ENCODE results near the gene ZDHHC14. TPM values are rescaled to one million over a fixed set of nuclear protein-coding genes. Genes with fewer than 3 reads are reported as not detected.
"Not testable (repeated sequence)": the region's sequence is repeated elsewhere in the genome, so short reads cannot be mapped to it uniquely, and the experiment has no call there.

ZDHHC14 gene
- total RNA-seq, 1 donor from 2014 or later: 6.5 TPM

DNA sequence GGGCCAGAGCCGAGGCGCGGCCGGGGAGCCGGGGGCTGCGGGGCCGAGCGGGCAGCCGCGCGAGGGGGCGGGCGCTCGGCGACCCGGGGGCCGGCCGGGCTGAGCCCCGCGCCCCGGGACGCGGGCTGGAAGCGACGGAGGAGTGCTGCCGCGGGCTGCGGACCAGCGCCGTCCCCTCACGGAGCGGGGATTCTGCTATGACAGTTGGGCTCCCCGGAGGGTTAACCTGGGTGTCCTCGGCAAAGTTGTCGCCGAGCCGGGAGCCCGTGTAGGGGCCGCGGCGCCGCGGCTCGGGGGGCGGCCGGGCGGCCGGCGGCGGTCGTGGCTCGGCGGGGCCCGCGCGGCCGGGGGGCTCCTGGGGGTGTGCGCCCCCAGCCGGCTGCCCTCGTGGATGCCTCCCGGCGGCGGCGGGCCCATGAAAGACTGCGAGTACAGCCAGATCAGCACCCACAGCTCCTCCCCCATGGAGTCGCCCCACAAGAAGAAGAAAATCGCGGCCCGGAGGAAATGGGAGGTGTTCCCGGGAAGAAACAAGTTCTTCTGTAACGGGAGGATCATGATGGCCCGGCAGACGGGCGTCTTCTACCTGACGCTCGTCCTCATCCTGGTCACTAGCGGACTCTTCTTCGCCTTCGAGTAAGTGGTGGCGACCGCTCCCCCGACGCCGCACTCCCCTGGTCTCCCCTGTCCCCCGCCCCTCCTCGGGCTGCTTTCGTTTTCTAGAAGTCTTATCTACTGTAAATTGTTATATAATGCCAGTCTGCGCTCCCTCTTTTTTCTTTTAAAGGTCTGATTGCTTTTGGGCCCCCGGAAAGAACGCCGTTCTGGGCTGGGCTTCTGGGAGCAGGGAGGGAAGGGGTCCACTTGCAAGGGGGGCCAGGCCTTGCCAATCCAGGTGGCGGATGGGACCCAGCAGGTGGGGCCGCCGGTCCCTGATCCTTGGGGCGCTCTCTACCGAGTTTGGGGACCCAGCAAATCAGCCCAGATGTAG lies 936 bp downstream of the ZDHHC14 start:
- peak; percentile 65 for DNase-seq

DNA sequence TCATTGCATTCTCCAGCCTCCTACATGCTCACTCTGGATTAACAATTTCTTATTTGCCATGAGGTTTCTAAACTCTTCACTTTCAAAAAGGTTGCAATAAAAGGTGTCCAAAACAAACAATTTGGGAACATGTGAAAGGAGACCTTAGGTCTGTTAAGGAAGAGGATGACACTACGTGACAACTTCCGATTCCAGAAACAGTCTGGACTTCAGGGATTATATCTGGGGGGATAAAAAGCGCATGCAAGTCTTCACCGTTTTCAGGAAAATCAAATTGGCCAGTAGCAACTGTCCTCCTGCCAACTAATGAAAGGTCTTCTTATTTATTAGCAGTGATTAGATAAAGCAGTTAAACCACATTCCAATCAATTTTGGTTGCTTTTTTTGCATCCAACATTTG lies 1.8 kb downstream of the ZDHHC14 start:
- no peak for DNase-seq

DNA sequence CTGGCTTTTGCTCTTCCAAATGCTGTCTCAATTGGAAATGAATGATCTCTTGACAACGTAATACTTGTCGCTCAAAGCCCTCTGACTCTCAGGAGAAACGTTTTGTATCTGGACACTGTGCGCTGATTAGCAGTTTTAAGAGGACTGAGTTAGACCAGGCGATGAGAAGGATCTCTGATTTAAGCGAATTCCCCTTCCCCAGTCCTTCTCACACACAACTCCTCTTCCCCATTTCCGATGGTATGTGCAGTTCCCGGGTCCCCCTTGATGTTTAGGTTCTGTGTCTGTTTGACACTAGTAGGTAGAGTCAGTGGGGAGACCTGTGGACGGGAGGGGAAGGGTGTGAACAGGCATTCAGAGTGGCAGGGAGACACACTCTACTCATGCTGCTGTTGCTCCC lies 2.5 kb downstream of the ZDHHC14 start:
- no peak for DNase-seq

DNA sequence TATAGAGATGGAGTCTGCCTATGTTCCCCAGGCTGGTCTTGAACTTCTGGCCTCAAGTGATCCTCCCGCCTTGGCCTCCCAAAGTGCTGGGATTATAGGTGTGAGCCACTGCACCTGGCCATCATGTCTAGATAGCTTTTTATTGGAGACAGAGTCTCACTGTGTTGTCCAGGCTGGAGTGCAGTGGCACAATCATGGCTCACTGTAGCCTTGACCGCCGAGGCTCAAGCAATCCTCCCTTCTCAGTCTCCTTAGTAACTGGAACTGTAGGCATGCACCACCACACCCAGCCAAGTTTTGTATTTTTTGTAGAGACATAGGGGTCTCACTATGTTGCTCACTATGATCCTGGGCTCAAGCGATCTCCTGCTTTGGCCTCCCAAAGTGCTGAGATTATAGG lies 4.0 kb downstream of the ZDHHC14 start:
- DNase-seq: not testable (repeated sequence)

GRCh38 chr6:157385482-157385881 lies 4.5 kb downstream of the ZDHHC14 start:
- no peak for DNase-seq

DNA sequence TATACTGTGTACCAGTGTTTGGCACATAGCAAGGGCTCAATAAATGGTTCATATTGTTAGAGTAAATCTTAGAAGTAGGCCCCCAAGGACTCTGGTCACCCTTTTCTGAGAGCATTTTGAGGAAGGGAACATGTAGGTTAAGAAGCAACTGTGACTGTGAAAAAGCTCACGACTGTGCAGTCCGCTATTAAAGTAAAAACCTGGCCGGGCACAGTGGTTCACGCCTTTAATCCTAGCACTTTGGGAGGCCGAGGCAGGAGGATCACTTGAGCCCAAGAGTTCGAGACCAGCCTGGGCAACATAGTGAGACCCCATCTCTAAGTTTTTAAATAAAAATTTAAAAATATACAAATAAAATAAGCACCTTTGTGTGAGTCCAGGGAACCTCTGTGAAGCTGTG lies 5.0 kb downstream of the ZDHHC14 start:
- no peak for DNase-seq

DNA sequence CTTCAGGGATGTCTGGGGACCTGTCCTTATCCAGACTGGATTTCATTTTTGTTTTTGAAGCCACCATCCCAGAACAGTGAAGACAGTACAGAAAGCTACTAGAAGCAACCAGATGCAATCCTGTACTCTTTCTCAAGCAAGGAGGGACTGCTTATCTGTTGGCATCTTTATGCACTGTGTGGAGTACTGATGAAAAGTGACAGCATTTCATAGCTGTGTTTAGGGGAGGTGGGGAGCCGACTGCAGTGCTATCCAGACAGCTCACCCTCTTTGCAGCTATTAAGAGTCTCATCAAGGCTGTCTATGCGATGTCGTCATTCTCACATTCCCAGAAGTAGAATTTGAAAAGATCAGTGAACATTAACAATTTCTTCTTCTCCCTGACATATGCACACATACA lies 5.5 kb downstream of the ZDHHC14 start:
- DNase-seq: no peak

DNA sequence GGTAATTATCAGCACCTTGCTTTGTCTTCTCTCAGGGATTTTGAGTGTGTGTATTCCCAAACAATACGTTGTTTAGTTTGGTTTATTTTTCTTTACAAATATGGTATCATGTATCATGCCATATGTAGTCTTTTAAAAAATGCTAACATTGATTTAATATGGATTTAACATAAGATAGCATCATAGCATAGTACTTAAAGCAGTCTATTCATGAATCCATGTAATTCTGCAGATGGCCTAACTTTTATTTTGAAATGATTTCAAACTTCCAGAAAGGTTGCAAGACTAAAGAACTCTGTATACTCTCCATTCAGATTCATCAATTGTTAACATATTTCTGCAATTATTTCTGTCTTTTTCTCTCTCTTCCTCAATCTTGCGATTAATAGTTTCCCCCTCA lies 7.9 kb downstream of the ZDHHC14 start:
- DNase-seq: no peak

GRCh38 chr6:157390273-157391060 lies 9.5 kb downstream of the ZDHHC14 start:
- DNase-seq: no peak

DNA sequence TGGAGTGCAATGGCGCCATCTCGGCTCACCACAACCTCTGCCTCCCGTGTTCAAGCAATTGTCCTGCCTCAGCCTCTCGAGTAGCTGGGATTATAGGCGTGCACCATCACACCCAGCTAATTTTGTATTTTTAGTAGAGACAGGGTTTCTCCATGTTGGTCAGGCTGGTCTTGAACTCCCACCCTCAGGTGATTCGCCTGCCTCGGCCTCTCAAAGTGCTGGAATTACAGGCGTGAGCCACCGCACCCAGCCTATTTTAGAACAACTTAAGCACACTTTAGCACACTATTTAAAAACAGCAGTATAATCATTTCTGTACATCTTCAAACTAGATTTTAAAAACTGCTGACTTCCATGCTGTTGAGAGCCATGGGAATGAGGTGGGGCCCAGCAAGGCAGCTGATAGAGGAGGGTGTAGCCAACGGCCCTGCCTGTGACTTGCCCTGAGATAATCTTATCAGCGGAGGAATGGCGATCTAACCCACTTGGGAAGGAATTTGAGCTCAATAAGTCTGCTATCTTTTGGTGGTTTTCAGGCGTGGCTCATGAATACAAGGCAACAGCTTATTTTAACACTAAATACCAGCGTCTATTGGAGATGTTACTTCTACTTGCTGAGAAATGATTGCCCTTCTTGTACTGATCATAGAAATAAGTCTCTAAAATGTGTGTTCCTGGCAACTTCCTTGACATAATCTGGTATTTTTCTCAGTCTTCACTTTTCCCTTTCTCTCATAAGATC lies 12.1 kb downstream of the ZDHHC14 start:
- DNase-seq: no peak

DNA sequence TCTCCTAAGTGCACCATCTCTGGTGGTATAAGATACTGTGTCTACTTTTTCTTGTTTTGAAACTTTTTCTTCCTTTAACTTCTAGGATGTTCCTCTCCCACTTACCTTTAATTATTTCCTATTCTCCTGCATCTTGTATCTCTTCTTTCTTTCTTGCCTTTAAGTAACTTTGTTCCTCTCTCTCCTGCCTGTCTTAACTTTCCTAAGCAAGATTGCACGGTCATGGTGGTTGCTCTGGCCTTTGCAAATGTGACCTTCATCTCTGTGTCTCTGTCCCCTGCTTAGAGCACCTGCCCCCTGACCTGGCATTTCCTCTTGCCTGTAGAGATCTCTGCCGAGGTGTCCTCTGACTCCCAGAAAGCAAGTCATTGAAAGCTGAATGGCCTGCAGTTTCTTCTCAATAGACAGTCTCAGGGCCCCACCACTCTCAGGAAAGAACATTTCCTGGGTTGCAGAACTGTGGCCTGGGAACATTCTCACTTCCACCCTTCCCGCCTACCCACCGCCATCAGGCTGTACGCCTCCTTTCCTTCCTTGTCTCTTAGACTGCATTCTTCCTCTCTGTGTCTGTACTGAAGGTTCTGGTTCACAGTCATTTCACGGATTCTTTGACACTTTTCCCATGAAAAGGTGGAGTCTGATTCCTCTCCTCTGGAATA lies 12.8 kb downstream of the ZDHHC14 start:
- no peak for DNase-seq

GRCh38 chr6:157395199-157395598 lies 14.2 kb downstream of the ZDHHC14 start:
- DNase-seq: not testable (repeated sequence)

DNA sequence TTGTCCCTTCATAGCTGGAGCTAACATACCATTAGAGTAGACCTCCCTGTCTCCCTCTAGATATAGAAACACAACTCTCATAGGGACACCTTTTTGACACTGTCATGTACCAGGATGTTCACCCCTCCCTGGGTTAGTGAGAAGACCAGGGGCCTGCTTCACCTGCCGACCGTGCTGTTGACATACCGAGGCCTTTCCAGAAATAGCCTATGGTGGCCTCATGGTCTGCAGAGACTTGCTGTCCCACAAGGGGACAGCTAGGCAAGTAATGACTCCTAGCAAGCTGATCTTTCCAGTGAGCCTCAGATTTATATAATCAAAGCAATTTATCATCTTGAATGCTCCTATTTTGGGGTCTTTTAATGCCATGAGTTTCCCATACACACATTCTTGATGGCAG lies 15.0 kb downstream of the ZDHHC14 start:
- no peak for DNase-seq

GRCh38 chr6:157397660-157398059 lies 16.7 kb downstream of the ZDHHC14 start:
- no peak for DNase-seq

DNA sequence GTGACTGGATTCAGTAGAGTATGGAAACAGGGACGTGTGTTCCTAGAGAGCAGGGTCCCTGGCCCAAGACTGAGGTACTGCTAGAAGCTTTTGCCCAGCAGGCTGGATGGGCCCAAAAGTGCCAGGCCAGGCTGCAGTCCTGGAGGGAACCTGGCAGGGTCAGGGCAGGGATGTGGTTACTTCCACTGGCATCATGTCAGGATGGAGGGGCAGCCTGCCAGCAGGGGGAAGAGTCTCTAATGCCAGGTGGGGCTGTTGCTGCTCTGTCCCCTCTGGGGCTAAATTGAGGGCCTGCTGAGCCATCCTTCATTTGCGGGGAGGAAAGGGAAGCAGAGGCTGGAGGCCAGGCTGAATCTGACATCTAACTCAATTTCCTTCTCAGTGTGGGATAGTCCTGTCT lies 17.2 kb downstream of the ZDHHC14 start:
- DNase-seq: no peak

DNA sequence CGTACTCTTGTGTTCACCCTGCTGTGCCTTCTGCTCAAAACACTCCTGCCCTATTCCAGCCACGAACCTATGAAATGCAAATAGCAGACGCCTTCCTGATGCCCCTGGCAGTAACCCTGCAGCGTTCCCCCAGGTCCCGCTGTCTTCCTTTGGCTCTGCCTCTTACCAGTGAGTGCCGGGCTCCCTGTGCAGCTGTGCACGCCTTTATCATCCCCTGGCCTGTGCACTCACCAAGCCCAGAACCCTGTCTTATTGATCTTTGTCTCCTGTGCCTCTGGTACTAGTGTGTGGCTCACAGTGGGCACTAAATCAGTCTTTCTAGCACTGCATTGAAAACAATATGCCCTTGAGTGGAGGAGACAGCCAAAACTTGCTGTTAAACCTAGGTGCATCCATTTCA lies 19.7 kb downstream of the ZDHHC14 start:
- no peak for DNase-seq

GRCh38 chr6:157401734-157402338 lies 20.8 kb downstream of the ZDHHC14 start:
- DNase-seq: no peak

- no peak for DNase-seq
Observed at GRCh38 chr6:157402996-157403685, 22.2 kb downstream of the ZDHHC14 start.

DNA sequence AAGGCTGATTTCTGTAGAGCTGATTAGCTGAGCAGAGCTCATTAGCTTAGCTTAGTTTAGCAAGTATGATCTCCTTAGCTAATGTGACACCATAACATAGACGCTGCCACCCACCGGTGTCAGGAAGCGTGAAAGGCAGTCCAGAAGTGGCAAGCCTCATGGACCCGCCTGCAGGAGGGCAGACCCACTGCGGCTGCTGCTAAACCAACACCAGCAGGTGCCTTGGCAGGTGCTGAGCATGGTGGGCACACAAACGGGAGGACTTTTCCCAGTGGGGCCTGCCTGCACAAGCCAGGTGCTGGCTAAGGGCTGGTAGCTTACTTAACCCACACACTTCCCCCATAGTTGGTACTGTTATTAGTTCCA lies 22.7 kb downstream of the ZDHHC14 start:
- no peak for DNase-seq

GRCh38 chr6:157405986-157406385 lies 25.0 kb downstream of the ZDHHC14 start:
- DNase-seq: no peak

DNA sequence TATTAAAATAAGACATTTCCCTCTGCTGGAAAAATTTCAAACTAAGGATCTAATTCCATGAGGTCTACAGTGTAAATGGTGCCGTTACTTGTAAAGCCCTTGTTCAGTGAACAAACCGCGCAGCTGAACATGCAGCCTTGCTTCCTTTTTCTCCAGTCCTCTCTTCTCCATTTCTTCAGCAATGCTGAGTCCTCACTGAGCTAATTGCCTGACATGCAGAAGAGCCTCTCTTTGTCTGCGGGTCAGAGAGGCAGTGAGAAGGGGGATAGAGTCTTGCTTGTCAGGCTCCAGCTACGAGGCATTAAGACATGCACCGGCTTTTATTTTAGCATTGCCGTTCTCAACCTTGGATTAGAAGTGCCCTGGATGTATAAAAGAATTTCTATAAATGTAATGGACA lies 25.7 kb downstream of the ZDHHC14 start:
- DNase-seq: no peak

Measured in tongue (tissue), 2 donors.